Stimulated activated CD4-positive, alpha-beta T cell treated with anti-CD3 and anti-CD28 coated beads, Interleukin-4, amount 100 ng/mL, for 48 hours (primary cell): ENCODE measurements around the gene BMAL1.
A peak's percentile ranks its signal among the peaks of the same experiment; 100 is the strongest.

Experiments
- DNase-seq, 2 donors: peaks; one replicate each; pipeline ENCODE4 v3.0.0-alpha.2; 2020; ENCODE audit warnings: low read depth in 2 of 2

BMAL1 gene

DNA sequence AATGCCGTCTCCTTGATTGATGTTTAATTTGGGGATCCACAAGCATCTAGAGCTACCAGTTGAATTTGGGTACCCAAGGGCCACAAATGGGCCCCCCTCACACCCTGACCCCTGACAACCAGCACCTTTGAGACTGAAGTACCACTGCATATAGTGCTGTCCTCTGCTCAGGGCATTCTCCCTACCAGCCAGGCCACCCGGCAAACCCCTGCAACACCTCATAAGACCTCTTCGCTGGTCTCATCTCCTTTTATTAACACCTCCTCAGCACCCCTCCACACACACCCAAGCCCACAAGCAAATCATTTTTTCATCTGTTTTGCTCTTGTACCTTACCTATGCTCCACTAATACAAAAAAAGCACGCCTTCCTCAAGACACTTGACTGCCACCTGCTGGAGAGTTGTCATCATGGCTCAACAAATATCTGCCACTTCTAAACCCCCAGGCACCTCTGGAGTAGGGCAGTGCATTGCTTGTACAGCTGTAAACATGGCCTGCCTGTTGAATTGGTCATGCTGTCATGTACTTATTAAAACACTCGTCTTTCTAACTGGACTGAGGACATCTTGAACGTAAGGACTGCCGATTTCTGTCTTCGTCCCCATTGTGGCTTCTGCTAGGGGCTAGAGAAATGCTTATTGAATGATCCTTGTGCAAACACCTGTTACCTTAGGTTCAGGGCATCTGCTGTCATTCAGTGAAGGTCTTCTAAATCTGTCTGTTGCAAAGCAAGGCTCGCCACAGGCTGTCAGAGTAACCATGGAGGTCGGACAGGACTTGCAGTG lies 66.5 kb downstream of the BMAL1 start:
- DNase-seq, result peak; percentile 60 to 70

DNA sequence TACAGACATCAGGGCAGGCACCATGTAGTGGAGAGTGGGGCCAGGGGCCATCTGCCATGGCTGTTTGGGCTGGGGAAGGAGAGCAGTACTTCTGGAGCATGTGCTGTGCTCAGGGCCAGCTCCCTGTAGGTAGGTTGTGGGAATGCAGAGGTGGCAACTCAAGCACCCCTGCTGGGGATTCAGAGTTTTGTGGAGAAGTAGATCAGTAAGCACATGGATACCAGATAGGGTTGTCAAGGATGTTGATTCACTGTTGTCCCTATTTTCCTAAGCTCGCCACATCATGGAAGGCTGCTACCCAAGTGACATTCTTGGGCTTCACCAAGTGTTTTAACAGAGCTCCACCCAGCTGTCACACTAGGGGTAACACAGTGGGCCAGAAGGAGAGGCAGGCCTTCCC lies 67.2 kb downstream of the BMAL1 start:
- DNase-seq, result no peak

DNA sequence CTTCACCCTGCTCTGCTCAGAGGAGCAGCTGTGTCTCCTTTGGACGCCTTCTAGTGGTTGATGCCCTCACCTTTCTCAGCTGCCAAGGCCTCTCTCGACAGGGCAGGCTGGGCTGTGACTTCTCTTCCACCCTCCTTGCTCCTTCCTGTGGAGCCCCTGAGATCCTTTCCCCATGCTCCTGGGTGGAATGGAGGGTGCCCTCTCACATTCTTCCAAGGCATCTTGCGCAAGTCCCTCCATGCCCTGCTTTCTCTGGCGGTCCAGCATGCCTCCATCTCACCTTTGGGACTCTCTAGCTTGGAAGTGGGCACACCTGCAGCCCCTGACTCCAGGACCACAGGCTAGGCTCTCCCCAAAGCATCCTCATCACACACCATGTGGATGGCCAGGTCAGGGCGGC lies 68.9 kb downstream of the BMAL1 start:
- DNase-seq, result no peak

DNA sequence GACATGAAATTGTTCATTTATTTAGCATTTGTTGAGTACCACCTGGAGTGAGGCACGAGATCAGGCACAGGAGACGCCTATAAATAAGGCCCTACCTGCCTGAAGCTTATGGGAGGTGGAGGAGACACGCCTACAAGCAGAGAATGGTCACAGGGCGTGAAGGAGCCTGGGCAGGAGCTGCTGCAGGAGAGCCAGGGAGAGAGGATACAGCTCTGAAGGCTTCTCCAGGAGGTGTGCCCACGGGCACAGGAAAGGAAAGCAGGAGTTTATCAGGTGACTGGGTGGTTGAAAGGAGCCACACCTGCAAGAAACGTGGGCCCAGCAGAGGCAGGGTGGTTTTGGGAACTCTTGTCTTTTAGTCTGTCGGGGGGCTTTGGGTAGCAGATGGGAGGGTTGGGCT lies 70.3 kb downstream of the BMAL1 start:
- DNase-seq, result no peak

DNA sequence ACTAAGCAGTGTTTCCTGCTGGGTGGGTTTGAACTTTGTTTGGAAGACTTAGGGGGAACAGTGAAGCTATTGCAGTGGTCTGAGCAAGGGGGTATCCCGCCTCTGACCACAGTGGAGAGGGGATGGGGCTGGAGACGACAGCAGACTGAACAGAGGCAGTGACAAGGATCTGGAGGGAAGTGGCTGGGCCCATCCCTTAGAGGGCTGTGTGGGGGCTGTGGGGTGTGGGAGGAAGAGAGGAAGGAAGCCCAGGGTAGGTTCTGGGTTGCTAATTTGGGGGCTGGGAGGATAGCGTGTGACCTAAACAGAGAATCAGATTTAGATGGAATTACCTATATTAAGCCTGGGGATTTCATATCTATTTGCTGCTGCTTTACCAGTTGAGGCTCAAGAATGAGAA lies 70.7 kb downstream of the BMAL1 start:
- no peak for DNase-seq

DNA sequence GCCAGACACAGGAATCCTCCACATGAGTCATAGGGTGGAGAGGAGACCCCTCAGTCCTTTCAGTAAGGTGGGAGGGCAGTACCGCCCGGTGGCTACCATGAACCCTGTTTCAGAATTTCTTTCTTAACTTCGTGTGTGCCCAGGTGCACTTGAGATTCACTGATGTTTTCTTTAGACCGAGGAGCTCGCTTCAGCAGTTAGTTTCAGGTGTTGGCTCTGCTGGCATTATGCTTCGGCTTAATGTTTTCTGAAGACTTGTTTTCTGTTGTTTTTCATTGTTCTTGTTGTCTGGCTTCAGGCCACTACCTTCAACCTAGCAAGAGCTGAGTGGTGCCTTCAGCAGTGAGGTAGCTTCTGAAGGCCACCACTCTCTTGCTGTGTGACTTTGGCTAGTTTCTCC lies 71.5 kb downstream of the BMAL1 start:
- DNase-seq, result no peak

DNA sequence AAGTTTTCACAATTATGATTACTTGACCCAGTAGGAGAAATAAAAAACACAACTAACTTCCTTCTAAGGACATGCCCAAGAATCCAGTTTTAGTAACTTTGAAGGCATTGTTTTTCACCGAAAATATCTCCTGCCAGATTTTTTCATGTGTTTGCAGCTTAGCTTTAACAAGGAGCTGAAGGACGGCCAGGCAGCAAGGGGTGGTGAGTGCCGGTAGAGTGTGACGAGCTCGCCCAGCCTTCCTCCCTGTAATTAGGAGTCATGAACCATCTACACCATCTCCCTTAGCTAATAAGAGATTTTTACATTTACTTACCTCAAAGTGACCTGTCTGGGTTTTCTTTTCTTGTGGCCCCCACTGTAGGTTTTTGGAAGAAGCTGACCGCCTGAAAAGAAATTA lies 72.0 kb downstream of the BMAL1 start:
- no peak for DNase-seq

DNA sequence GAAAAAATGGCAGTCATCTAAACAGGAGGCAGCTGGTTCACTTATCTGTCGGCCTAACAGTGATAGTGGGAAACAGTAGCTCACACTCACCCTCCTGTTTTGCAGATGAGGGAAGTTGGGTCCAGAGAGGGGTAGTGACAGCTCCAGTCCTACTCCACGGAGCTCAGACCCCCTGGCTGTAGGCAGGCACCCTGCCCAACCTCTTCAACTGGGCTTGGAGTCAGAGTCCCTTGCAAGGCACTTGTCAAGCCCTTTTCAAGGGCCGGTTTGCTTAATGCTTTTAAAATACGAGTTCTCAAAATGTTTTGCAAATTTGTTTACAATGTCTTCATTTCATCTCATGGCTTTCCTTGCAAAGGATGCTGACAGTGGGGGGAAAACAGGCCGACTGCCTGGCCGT lies 75.1 kb downstream of the BMAL1 start:
- no peak for DNase-seq

DNA sequence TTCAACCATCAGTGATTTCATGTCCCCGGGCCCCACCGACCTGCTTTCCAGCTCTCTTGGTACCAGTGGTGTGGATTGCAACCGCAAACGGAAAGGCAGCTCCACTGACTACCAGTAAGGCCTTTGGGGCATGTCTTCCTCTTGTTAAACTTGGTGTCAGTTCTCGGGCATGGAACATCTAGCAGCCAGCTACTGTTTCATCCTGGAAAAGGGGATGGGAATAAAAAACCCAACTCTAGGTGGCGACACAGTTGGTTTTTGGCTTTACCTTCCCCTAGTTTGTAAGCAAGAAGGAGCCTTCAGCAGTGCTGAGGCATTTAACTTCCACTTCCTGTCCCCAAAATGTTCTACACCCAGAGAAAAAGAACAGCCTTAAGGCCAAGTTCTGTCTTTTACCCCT lies 76.7 kb downstream of the BMAL1 start:
- DNase-seq, result no peak

DNA sequence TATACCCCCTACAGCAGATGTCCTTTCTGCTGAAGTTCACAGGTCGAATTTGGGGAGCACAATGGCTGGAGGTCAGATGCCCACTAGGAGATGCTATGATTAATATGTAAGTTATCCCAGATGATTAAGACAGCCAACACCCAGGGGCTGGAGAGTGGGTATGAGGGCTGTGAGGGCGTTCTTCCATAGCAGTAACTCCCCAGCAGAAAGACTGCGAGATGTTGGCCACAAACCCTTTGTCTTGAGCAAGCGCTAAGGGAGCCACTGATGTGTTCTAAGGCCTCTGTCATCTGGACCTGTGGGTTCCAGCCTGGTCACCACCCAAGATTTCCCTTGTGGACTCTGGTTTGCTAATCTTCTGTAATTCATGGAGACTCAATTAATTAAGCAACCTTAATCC lies 77.6 kb downstream of the BMAL1 start:
- no peak for DNase-seq

DNA sequence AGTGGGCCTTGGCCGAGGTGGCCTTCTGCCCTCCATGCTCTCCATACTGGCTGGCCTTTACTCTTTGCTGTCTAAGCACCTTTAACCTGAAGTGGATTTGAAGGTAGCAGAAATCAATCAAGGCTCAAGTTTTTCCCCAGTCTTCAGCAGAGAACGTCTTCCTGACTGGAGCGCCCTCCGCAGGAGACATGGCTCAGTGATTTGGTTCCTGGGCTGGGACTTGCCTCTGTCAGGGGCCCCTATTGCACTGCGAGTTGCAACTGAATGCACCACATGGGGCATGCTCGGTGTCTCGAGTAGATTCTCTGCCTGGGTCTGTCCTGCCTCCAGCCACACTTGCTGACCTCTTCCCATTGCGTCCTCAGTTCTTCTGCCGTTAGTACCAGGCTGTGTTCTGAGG lies 79.6 kb downstream of the BMAL1 start:
- DNase-seq, result no peak

DNA sequence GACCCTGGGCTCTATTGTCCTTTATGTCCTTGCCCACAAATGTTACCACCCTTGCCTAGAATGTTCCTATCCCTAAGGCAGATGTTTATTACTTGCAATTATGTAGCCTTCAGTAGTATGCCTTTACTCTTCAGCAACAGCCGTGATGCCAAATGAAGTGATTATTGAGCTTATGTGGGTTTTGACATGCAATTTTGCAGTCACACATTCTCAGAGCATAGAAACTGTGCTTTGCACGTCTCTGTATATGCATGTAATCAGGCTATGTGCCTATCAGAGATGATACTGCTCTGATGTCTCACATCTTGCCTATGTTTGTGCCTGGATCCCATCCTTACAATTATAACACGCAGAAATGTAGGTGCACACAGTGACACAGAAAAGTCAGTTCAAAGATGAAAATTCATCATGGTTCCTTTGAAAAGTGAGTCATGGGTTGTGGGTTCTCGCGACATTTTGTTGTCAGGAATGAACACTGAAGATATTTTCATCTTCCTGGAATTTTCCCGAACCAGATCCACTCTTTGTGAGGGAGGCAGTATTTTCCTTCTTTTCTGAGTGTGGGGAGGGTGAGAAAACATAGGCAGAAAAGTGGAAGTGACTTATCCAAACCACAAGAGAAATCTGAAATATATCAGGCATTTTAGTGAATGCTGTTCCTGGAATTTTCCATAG lies 81.1 kb downstream of the BMAL1 start:
- DNase-seq, result no peak

DNA sequence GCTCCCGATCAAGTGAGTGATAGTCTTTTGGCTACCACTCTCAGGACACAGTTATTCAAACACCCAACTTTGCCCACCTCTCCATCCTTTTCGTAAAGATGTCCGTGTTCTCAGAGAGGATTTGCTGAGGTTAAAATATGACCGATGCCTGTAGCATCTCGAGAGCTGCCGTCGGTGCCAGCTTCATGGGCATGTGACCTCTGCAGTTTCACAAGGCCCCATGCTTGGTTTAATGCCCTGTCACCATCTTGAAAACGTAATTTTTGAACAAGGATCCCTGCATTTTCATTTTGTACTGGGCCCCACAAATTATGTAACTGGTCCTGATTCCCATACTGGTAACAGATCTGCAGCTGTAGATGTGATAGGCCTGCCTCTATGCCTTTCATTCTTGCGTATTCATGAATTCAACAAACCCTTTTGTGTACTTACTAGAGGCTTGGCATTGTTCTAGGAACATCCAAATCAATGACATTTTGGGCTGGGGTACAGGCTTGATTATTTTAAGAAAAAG lies 85.1 kb downstream of the BMAL1 start:
- DNase-seq, result no peak

DNA sequence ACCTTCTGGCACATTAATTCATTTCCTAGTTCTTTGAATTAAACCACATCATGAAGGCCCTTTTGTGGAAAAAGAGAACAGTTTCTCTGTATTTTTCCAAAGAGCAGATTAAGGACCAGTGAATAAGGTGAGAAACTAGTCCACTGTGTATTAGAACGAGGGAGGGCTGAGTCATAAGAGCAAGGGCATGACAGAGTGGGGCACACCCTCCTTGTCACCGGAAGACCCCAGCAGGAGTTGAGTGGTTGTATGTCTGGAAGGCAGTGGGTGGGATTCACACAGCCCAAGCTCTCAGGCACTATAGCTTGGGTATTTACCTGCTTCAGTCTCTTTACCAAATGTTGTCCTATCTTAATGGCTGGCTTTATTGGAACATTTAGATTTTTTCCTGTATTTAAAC lies 86.8 kb downstream of the BMAL1 start:
- DNase-seq, result no peak

DNA sequence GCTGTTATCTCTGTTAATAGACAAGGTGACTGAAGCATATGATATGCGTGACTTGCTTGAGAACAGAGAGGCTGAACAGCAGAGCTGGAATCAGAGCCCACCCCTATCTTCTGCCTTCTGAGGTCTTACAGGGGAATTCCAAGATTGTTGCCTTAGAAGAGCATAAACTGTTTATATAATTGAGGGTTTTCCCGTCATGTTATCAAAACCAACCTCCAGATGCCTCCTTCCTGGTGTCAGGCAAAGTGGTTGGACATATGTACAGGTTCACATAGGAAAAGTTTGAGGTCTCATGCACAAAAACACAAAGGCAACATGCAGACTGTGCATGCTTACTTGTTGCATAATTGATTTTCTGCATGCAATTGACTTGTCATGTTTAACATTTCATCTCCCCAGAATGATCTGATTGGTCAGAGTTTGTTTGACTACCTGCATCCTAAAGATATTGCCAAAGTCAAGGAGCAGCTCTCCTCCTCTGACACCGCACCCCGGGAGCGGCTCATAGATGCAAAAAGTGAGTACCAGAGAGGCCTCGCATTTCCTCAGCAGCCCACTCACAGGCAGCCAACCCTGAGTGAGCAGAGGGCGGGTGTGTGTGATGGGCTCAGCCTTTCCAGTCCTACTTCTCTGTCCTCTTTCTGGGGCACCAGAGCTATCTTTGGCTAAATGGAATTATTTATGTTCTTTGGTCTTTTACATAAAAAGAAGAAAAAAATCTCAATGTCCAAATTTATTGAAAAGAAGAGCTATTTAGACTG lies 88.9 kb downstream of the BMAL1 start:
- no peak for DNase-seq

DNA sequence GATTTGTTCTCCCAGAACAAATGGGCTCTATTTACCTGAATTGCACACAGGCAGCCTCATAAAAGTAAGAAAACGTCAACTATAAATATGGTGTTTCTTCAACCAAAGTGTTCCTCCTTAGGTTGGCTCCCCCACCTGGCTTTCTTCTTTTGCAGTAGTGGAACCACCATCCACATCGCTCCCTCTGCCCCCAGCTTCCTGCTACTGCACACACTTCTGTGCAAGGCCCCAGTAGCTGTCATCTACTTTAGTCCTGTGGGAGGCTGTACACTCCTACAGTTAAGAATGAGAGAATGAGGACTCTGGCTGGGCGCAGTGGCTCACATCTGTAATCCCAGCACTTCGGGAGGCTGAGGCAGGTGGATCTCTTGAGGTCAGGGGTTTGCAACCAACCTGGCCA lies 89.5 kb downstream of the BMAL1 start:
- DNase-seq, result no peak

DNA sequence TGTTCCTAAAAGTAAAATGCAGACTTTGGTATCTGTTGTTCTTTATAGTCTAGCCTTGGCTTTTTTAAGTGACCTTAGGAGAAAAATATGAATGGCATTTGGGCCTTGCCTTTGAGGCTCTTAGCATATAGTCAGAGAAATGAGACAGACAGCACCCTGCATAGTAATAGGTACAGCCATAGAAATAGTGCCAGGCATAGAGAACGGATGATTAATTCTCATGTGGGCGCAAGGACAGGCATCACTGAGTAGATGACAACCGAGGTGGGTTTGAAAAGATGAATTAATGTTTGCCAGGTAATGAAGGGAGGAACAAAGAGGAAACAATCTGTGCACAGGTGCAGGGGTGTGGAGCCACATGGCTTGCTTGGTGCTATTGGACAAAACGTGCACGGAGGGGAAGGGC lies 90.5 kb downstream of the BMAL1 start:
- DNase-seq, result no peak

DNA sequence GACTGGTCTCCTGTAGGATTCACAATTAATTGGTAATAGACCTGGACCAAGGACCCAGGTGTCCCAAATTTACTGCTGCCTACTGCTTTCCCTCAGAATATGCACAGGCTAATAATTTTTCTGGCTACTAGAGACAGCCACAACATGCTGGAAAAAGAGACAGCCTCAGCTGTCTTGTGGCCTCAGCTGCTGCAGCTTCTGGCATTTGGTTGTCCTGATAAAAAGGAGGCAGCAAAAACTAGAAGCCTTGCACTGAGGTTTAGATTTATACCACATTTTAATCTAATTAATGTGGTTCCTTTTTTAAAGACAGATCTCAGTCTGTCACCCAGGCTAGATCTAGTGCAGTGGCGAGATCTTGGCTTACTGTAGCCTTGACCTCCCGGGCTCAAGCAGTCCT lies 95.6 kb downstream of the BMAL1 start:
- no peak for DNase-seq

DNA sequence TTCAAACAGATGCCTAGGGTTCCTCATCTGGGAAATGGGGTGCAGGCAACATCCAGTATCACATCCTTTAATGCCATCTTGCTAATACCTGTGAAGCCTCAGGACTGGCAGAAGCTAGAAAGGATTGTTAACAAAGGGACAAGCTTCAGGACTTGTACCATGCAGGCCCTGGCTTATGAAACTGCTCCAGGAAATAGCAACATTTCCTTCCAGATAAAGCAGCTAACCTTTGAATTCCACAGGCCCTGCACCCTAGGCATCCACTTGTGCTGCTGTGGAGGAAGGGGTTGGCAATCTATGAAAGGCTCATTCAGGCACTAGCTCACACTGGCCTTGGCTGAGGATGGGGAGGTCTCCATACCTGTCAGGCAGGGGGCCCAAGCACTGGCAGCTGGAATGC lies 98.2 kb downstream of the BMAL1 start:
- no peak for DNase-seq

DNA sequence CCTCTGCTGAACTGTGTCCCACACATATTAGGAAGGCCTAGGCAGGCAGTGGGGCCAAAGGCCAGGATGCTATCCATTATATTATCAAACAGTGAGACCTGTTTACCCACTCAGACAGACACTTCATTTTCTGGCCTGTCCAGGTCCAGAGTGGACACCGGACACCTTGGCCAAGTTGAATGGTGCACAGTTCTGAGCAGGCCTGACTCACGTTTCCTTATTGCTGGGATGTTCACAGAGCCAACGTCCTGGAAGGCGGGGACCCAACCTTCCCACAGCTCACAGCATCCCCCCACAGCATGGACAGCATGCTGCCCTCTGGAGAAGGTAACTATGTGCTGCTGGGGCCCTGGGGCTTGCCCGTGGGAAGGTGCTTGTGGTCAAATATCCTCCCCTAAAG lies 98.8 kb downstream of the BMAL1 start:
- DNase-seq, result no peak

DNA sequence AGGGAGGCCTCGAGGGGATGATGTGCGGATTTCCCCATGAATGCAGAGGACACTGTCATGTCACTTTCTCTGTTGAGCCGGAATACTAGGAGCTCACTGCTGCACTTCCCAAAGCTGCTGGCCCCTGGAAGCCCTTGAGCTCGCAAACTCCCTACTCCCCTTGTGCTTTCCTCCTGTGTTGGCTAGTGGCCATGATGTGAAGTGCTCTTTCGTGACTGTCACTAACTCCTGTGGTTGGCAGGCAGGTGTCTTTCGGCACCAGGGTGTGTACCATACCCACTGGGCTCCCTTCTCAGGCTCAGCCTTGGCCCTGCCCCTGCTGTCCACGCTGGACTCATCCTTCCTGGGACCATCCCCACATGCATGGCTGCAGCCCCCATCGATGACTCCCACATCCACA lies 99.2 kb downstream of the BMAL1 start:
- no peak for DNase-seq

DNA sequence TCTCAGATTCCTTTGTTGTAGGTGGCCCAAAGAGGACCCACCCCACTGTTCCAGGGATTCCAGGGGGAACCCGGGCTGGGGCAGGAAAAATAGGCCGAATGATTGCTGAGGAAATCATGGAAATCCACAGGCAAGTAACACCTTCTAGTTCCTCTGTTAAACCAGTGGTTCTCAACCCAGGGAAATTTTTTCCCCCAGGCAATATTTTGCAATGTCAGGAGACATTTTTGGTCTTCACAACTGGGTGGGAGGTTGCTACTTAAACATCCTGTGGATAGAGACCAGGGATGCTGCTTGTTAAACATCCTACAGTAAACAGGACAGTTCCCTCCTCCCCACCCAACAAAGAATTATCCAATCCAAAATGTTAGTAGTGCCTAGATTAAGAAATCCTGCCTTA lies 100.7 kb downstream of the BMAL1 start:
- no peak for DNase-seq

DNA sequence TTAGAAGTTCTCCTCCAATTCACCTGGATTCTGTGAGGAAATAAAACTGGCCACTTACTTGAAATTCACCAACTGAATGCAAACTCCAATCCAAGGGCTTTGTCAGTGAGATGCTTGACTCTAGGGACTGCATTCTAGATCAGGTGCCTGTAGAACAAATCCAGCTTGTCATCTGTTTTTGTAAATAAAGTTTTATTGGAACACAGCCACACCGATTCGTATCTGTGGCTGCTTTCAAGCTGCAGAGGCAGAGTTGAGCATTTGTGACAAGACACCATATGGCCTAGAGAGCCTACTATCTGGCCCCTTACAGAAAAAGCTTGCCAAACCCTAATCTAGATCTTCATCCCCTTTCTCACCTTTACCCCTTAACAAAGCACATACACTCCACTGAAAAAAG lies 103.1 kb downstream of the BMAL1 start:
- no peak for DNase-seq
